GM12878 (cell line): ENCODE results near the gene NOCT. TPM values are rescaled to one million over a fixed set of nuclear protein-coding genes. Genes with fewer than 3 reads are reported as not detected.

Source experiments
- ATAC-seq: fragments of 200-7000 bp; cut with Tn5 transposase; 3 replicates; pipeline ENCODE4 v1.9.1; 2020; ENCODE audit warnings: mild to moderate bottlenecking, moderate library complexity
- BruUV-seq: library from RNA; stranded (reverse); fragments of 400-500 nt; replicated peaks from 2 replicates; lab custom pipeline; 2021; lab: Mats Ljungman, UMichigan
- CTCF ChIA-PET: fragments of 300-600 bp; sonication (Branson Sonifier 250); formaldehyde crosslinking; extraction: SDS; loops from one replicate; lab custom pipeline; 2021; ENCODE audit warnings: inconsistent platforms; lab: Yijun Ruan, JAX
- POLR2A ChIA-PET: fragments of 350-600 bp; formaldehyde crosslinking; extraction: SDS; loops from one replicate; lab custom pipeline; 2021; ENCODE audit warnings: inconsistent platforms; lab: Charles Lee
- RAD21 ChIA-PET: fragments of 300-600 bp; sonication (Branson Sonifier 250); formaldehyde crosslinking; loops from one replicate; lab custom pipeline; 2023; ENCODE audit warnings: antibody characterized with exemption; ENCODE audit not compliant: unreplicated experiment; lab: Charles Lee
- SMC1A ChIA-PET: fragments of 300-600 bp; sonication (Branson Sonifier 250); formaldehyde crosslinking; loops from one replicate; lab custom pipeline; 2023; ENCODE audit not compliant: unreplicated experiment, uncharacterized antibody; lab: Charles Lee
- DNase-seq: peaks from one replicate; pipeline ENCODE4 v3.0.0-alpha.2; 2011; ENCODE audit warnings: low read depth, low spot score
- FAIRE-seq: peaks from 3 replicates; lab custom pipeline; 2011; peaks lifted over from hg19 to GRCh38; lab: Jason Lieb, UNC
- H2AFZ ChIP-seq: 2 replicates; pipeline ENCODE4 v1.6.0; 2011; ENCODE audit warnings: low read depth, low read length, control low read depth; ENCODE audit not compliant: control insufficient read depth
- H3K27ac ChIP-seq: 2 replicates; pipeline ENCODE4 v1.5.1; 2011; ENCODE audit warnings: control low read depth; ENCODE audit not compliant: control insufficient read depth, insufficient read depth
- H3K27me3 ChIP-seq, 2 experiments: replicated peaks in 1 of 2; 2 replicates each; pipeline versions ENCODE4 v1.6.0 to v1.6.1; 2011; ENCODE audit warnings: low read length in 1 of 2; ENCODE audit not compliant: control insufficient read depth in 2 of 2, insufficient read depth in 2 of 2
- H3K36me3 ChIP-seq, 2 experiments: 2 replicates each; pipeline ENCODE4 v1.5.1; 2011; ENCODE audit warnings: low read length in 1 of 2; ENCODE audit not compliant: control insufficient read depth in 2 of 2, insufficient read depth in 2 of 2
- H3K4me1 ChIP-seq: 2 replicates; pipeline ENCODE4 v1.6.1; 2011; ENCODE audit warnings: mild to moderate bottlenecking, low read length, moderate library complexity, mixed read lengths; ENCODE audit not compliant: control insufficient read depth, insufficient read depth
- H3K4me2 ChIP-seq: 2 replicates; pipeline ENCODE4 v1.6.0; 2011; ENCODE audit warnings: control low read depth; ENCODE audit not compliant: control insufficient read depth, insufficient read depth
- H3K4me3 ChIP-seq: fragments of 200-600 bp; sonication (generic); 2 replicates; pipeline ENCODE4 v1.5.1; 2016
- H3K79me2 ChIP-seq: 2 replicates; pipeline ENCODE4 v1.6.0; 2011; ENCODE audit warnings: low read length; ENCODE audit not compliant: control insufficient read depth, insufficient read depth
- H3K9ac ChIP-seq: 2 replicates; pipeline ENCODE4 v1.8.0; 2011; ENCODE audit warnings: low read length, control low read depth, mixed read lengths; ENCODE audit not compliant: control insufficient read depth, insufficient read depth
- H3K9me3 ChIP-seq: replicated peaks from 3 replicates; pipeline ENCODE4 v1.5.1; 2011; ENCODE audit warnings: mild to moderate bottlenecking, low read length; ENCODE audit not compliant: control insufficient read depth, insufficient read depth
- H4K20me1 ChIP-seq: 2 replicates; pipeline ENCODE4 v1.6.0; 2011; ENCODE audit not compliant: control insufficient read depth, insufficient read depth
- BMI1 ChIP-seq: fragments of 450-650 bp; IDR thresholded peaks from 2 replicates; pipeline ENCODE4 v1.6.1; 2016; ENCODE audit warnings: mild to moderate bottlenecking, moderate library complexity, borderline replicate concordance
- EP300 ChIP-seq, 2 experiments: fragments of 150-350 bp in 1 of 2; IDR thresholded peaks; 2 replicates each; pipeline ENCODE4 v1.6.1; 2011 to 2012; ENCODE audit warnings: low read depth in 2 of 2, low read length in 2 of 2, borderline replicate concordance in 1 of 2, improper control_type of control experiment in 1 of 2, inconsistent platforms in 1 of 2; ENCODE audit not compliant: control insufficient read depth in 1 of 2
- HDAC6 ChIP-seq: fragments of 200-600 bp; sonication (generic); IDR thresholded peaks from one replicate; pipeline ENCODE4 v1.8.0; 2017; ENCODE audit warnings: antibody characterized with exemption; ENCODE audit not compliant: unreplicated experiment
- HDGF ChIP-seq: fragments of 450-650 bp; IDR thresholded peaks from 2 replicates; pipeline ENCODE4 v1.6.1; 2016; ENCODE audit warnings: antibody characterized with exemption
- MTA2 ChIP-seq: fragments of 450-650 bp; IDR thresholded peaks from 2 replicates; pipeline ENCODE4 v1.6.1; 2016; ENCODE audit warnings: low read depth, mild to moderate bottlenecking, moderate library complexity
- MTA3 ChIP-seq: IDR thresholded peaks from 2 replicates; pipeline ENCODE4 v1.6.1; 2012; ENCODE audit warnings: low read length, inconsistent platforms, borderline replicate concordance
- NR2C2 ChIP-seq: IDR thresholded peaks from 2 replicates; pipeline ENCODE4 v1.6.1; 2011; ENCODE audit warnings: borderline replicate concordance, low read depth; ENCODE audit not compliant: control insufficient read depth, insufficient read length
- RBBP5 ChIP-seq: fragments of 200-600 bp; sonication (generic); conservative IDR thresholded peaks from 2 replicates; pipeline ENCODE4 v1.6.1; 2016
- SMARCA5 ChIP-seq: fragments of 450-650 bp; IDR thresholded peaks from 2 replicates; pipeline ENCODE4 v1.6.1; 2017; ENCODE audit warnings: mild to moderate bottlenecking
- SREBF2 ChIP-seq: IDR thresholded peaks from 2 replicates; pipeline ENCODE4 v1.6.1; 2012; ENCODE audit warnings: mild to moderate bottlenecking, low read length
- YBX1 ChIP-seq: fragments of 450-650 bp; IDR thresholded peaks from 2 replicates; pipeline ENCODE4 v1.6.1; 2016; ENCODE audit warnings: antibody characterized with exemption
- ZBED1 ChIP-seq: IDR thresholded peaks from 2 replicates; pipeline ENCODE4 v1.6.1; 2016; ENCODE audit warnings: borderline replicate concordance
- WGBS: methylation state at CpG from one replicate; pipeline ENCODE4 v1.1.6; 2016; ENCODE audit warnings: low lambda C conversion rate; ENCODE audit not compliant: insufficient replicate concordance, insufficient coverage; ENCODE audit errors: missing lambda C conversion rate; 5-methylcytosine and 5-hydroxymethylcytosine counted together
- in situ Hi-C: fragments of 300-500 bp; cut with MboI; formaldehyde crosslinking; loops from 9 replicates; pipeline ENCODE4 v1.14.3; 2018; ENCODE audit warnings: mixed read lengths
- intact Hi-C: fragments of 100-400 bp; cut with micrococcal nuclease; formaldehyde crosslinking; loops from one replicate; pipeline ENCODE4 v1.14.2; 2022; ENCODE audit not compliant: unreplicated experiment
- polyA plus RNA-seq, 11 experiments: library from polyadenylated mRNA; depleted of rRNA in 4 of 11; unstranded in 6 of 11; stranded (reverse) in 5 of 11; fragments of >200 nt; fragmentation: Nextera tagmentation in 4 of 11; fragmentation: Illumina TruSeq in 1 of 11; extraction: Ambion mirVana in 4 of 11; extraction: Trizol in 1 of 11; gene quantifications; 1 replicate in 1 of 11; 2 replicates in 10 of 11; pipeline versions ENCODE4 v1.2.1 to v1.2.3, GENCODE V29; 2011 to 2016; ENCODE audit warnings: inconsistent platforms in 2 of 11, missing spikeins in 2 of 11, low read depth in 1 of 11
- total RNA-seq, 4 experiments: library from RNA; depleted of rRNA in 3 of 4; stranded (reverse); fragments of >200 nt in 3 of 4; fragmentation: Illumina TruSeq in 1 of 4; extraction: Trizol in 1 of 4; gene quantifications; 2 replicates each; pipeline versions ENCODE4 v1.2.1 to v1.2.3, GENCODE V29; 2013 to 2021
- TF ChIP-seq, protein P1 (sequence below): fragments of 450-650 bp; IDR thresholded peaks from 2 replicates; pipeline ENCODE4 v1.6.1; 2016; ENCODE audit warnings: mild to moderate bottlenecking

The NOCT gene
- total and polyA plus RNA-seq, 10 of the 15 experiments (the other 5 are each of a cell fraction or from before 2014, with no cell fraction given): 1.4 to 17.6 (median 8.1) TPM

DNA sequence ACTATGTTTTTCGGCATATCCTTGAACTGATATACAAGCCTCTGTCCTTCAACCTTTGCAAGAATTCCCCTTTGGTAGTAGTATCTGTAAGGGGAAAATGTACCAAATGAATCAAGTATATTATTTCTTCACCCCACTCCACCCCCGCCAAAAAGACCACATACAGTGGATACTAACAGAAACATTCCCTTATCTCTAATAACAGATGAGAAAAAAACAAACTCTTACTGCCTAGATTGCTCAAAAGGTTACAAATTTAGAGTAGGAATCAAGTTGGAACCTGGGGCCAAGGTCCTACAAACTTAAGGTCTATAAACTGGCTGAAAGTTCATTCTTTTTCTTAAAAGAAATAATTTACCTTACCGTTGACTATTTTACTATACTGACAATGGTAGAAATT lies 45.0 kb downstream of the NOCT start:
- ChIA-PET RAD21 (no interaction called here), SMC1A (interaction anchor here (1.3 to 1.5 kb wide), 2 partner anchors 19 to 30 kb away, joined by 4 to 6 read pairs; no protein-coding TSS in a partner anchor), CTCF (interaction anchor here (1.4 kb wide), 1 partner anchor 30 kb away, joined by 9 read pairs; no protein-coding TSS in a partner anchor), POLR2A (no interaction called here)
- WGBS: 100% methylated on average over 3 of the region's 3 CpGs
- H3K4me1 ChIP-seq: no peaks in the 10 kb centered on the region
- no peak overlapping the region for H3K4me3 ChIP-seq
- FAIRE-seq: no peak
- no peaks in the 10 kb centered on the region for H3K79me2 ChIP-seq
- H3K27me3 ChIP-seq: no peaks in the 10 kb centered on the region
- no peak for DNase-seq
- H3K36me3 ChIP-seq: peaks cover 3 to 30% of the 10 kb centered on the region in 2 experiments
- in situ Hi-C loops (no loop called here), intact Hi-C loops (no loop called here)
- no peak for ATAC-seq
- no peak overlapping the region for H2AFZ ChIP-seq
- no peaks in the 10 kb centered on the region for H3K9me3 ChIP-seq
- BruUV-seq: no TSS peak
- H3K27ac ChIP-seq: no peak overlapping the region
- no peak for TF ChIP-seq YBX1
- TF ChIP-seq MTA3: no peak
- no peak for TF ChIP-seq HDAC6
- TF ChIP-seq SREBF2: no peak
- no peak for TF ChIP-seq HDGF
- TF ChIP-seq MTA2: no peak
- no peak for TF ChIP-seq SMARCA5
- TF ChIP-seq EP300 (IDR thresholded peaks at IDR 0.05; ENCODE audit: borderline replicate concordance in 1 of 2, control insufficient read depth in 1 of 2, low read depth in 2 of 2, low read length in 2 of 2): no peak
- TF ChIP-seq NR2C2: no peak
- no peak for TF ChIP-seq ZBED1
- TF ChIP-seq RBBP5: no peak
- no peak for TF ChIP-seq BMI1
- TF ChIP-seq, protein P1, sequence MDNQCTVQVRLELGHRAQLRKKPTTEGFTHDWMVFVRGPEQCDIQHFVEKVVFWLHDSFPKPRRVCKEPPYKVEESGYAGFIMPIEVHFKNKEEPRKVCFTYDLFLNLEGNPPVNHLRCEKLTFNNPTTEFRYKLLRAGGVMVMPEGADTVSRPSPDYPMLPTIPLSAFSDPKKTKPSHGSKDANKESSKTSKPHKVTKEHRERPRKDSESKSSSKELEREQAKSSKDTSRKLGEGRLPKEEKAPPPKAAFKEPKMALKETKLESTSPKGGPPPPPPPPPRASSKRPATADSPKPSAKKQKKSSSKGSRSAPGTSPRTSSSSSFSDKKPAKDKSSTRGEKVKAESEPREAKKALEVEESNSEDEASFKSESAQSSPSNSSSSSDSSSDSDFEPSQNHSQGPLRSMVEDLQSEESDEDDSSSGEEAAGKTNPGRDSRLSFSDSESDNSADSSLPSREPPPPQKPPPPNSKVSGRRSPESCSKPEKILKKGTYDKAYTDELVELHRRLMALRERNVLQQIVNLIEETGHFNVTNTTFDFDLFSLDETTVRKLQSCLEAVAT: no peak
- no peaks in the 10 kb centered on the region for H4K20me1 ChIP-seq
- no peak overlapping the region for H3K9ac ChIP-seq
- H3K4me2 ChIP-seq: no peak overlapping the region
